HepG2 (cell line): ENCODE measurements around the gene TMEM217. TPM values are rescaled to one million over a fixed set of nuclear protein-coding genes. Genes with fewer than 3 reads are reported as not detected.

Experiments
- BCL3 ChIP-seq: sonication (generic); formaldehyde crosslinking; IDR thresholded peaks from 2 replicates; pipeline ENCODE4 v1.5.1; 2020; ENCODE audit warnings: mild to moderate bottlenecking, missing genetic modification reagents, moderate library complexity
- FOXP4 ChIP-seq: sonication (generic); formaldehyde crosslinking; IDR thresholded peaks from 2 replicates; pipeline ENCODE4 v1.4.0; 2020; ENCODE audit warnings: missing genetic modification reagents
- HNRNPH1 ChIP-seq: fragments of 200-400 bp; formaldehyde crosslinking; optimal IDR thresholded peaks from 2 replicates; pipeline ENCODE3; 2017; ENCODE audit warnings: mild to moderate bottlenecking, low read depth, low read length
- KAT7 ChIP-seq: IDR thresholded peaks from 2 replicates; pipeline ENCODE4 v1.6.1; 2018; ENCODE audit warnings: borderline replicate concordance, missing compliant biosample characterization
- KLF12 ChIP-seq: sonication (generic); formaldehyde crosslinking; IDR thresholded peaks from 2 replicates; pipeline ENCODE4 v1.4.0; 2020; ENCODE audit warnings: missing genetic modification reagents, borderline replicate concordance
- MAX ChIP-seq: IDR thresholded peaks from 2 replicates; pipeline ENCODE4 v1.6.1; 2012; ENCODE audit warnings: inconsistent platforms
- MBD4 ChIP-seq: IDR thresholded peaks from 2 replicates; pipeline ENCODE4 v1.6.1; 2012; ENCODE audit warnings: low read length, inconsistent platforms, borderline replicate concordance
- MLXIP ChIP-seq: sonication (generic); formaldehyde crosslinking; IDR thresholded peaks from 2 replicates; pipeline ENCODE4 v1.9.0; 2021; ENCODE audit warnings: missing genetic modification reagents, borderline replicate concordance
- MNT ChIP-seq: fragments of 450-650 bp; IDR thresholded peaks from 2 replicates; pipeline ENCODE4 v1.6.1; 2016
- NAIF1 ChIP-seq: sonication (generic); formaldehyde crosslinking; IDR thresholded peaks from 2 replicates; pipeline ENCODE4 v1.5.0; 2020; ENCODE audit warnings: mild to moderate bottlenecking, missing genetic modification reagents, borderline replicate concordance
- NONO ChIP-seq, 2 experiments: fragments of 450-650 bp in 1 of 2; sonication (generic) in 1 of 2; formaldehyde crosslinking in 1 of 2; IDR thresholded peaks in 1 of 2; conservative IDR thresholded peaks in 1 of 2; 2 replicates each; pipeline versions ENCODE4 v1.6.1 to v1.8.0; 2017 to 2022; ENCODE audit warnings: mild to moderate bottlenecking in 1 of 2, missing genetic modification reagents in 1 of 2, moderate library complexity in 1 of 2
- NR2F1 ChIP-seq, 2 experiments: fragments of 450-650 bp in 1 of 2; formaldehyde crosslinking in 1 of 2; IDR thresholded peaks; 2 replicates each; pipeline versions ENCODE4 v1.5.0 to v1.6.1; 2016 to 2020; ENCODE audit warnings: mild to moderate bottlenecking in 1 of 2, missing compliant biosample characterization in 1 of 2, missing genetic modification reagents in 1 of 2, moderate library complexity in 1 of 2
- RNF2 ChIP-seq: fragments of 450-650 bp; conservative IDR thresholded peaks from 2 replicates; pipeline ENCODE4 v1.6.1; 2016; ENCODE audit warnings: low read depth
- SAP130 ChIP-seq: IDR thresholded peaks from 2 replicates; pipeline ENCODE4 v1.6.1; 2016; ENCODE audit warnings: low read depth
- SOX5 ChIP-seq: IDR thresholded peaks from 2 replicates; pipeline ENCODE4 v1.6.1; 2016; ENCODE audit warnings: borderline replicate concordance
- SP5 ChIP-seq: IDR thresholded peaks from 2 replicates; pipeline ENCODE4 v1.6.1; 2016; ENCODE audit warnings: low read depth, borderline replicate concordance
- TEAD3 ChIP-seq: optimal IDR thresholded peaks from 2 replicates; pipeline ENCODE3; 2016; ENCODE audit warnings: borderline replicate concordance
- ZNF577 ChIP-seq: sonication (generic); formaldehyde crosslinking; IDR thresholded peaks from 2 replicates; pipeline ENCODE4 v1.4.0; 2020; ENCODE audit warnings: mild to moderate bottlenecking, low read depth, missing genetic modification reagents, borderline replicate concordance
- ZNF652 ChIP-seq: IDR thresholded peaks from 2 replicates; pipeline ENCODE4 v1.6.1; 2016; ENCODE audit warnings: low read depth, borderline replicate concordance
- ZNF709 ChIP-seq: sonication (generic); formaldehyde crosslinking; IDR thresholded peaks from 2 replicates; pipeline ENCODE4 v1.5.0; 2020; ENCODE audit warnings: mild to moderate bottlenecking, missing genetic modification reagents
- ZNF773 ChIP-seq: sonication (generic); formaldehyde crosslinking; IDR thresholded peaks from 2 replicates; pipeline ENCODE4 v1.4.0; 2020; ENCODE audit warnings: missing genetic modification reagents, borderline replicate concordance
- polyA plus RNA-seq, 8 experiments: library from polyadenylated mRNA; depleted of rRNA in 3 of 8; stranded (reverse) in 7 of 8; unstranded in 1 of 8; fragments of >200 nt; fragmentation: Illumina TruSeq in 4 of 8; extraction: Trizol in 4 of 8; gene quantifications; 2 replicates each; pipeline versions ENCODE4 v1.2.1 to v1.2.3, GENCODE V29; 2011 to 2016; ENCODE audit warnings: low read depth in 4 of 8, missing spikeins in 1 of 8, mixed read lengths in 1 of 8; ENCODE audit not compliant: insufficient read depth in 1 of 8
- total RNA-seq, 5 experiments: library from RNA; depleted of rRNA; stranded (reverse); fragments of >200 nt; fragmentation: Illumina TruSeq; extraction: Trizol; gene quantifications; 2 replicates each; pipeline ENCODE4 v1.2.3, GENCODE V29; 2016; ENCODE audit warnings: low read depth in 1 of 5

TMEM217 gene
- total and polyA plus RNA-seq, 2 of the 13 experiments (the other 11 are each of a cell fraction or from before 2014, with no cell fraction given) = 2.3 to 3.4 TPM

GRCh38 chr6:37175332-37176267 lies 82.3 kb downstream of the TMEM217 start (continued):
- TF ChIP-seq TEAD3 (CRISPR knock-in tag) (no peak), HNRNPH1 (no peak), FOXP4 (CRISPR knock-in tag) (no peak), BCL3 (CRISPR knock-in tag) (no peak), KLF12 (no peak), NONO (IDR thresholded peaks at IDR 0.05) (no peak), NONO (CRISPR knock-in tag; conservative IDR thresholded peaks at IDR 0.05) (no peak; the same call in 1 of the 2 replicates), KAT7 (no peak), ZNF773 (no peak), ZNF652 (CRISPR knock-in tag) (0 out of 2 replicates have a peak, but pooled peaks have one; percentile 8), NR2F1 (CRISPR knock-in tag; IDR thresholded peaks at IDR 0.05) (no peak), MNT (no peak), SOX5 (no peak), ZNF577 (CRISPR knock-in tag) (no peak), MLXIP (CRISPR knock-in tag) (no peak), MBD4 (peak; percentile 77; the same call in 1 of the 2 replicates), NAIF1 (CRISPR knock-in tag) (no peak), SAP130 (peak; percentile 48; the same call in 1 of the 2 replicates), ZNF709 (CRISPR knock-in tag) (no peak), SP5 (CRISPR knock-in tag) (no peak), RNF2 (no peak), MAX (0 out of 2 replicates have a peak, but pooled peaks have one; percentile 10)
